ENCODE measurements around the gene GDPD3. TPM values are rescaled to one million over a fixed set of nuclear protein-coding genes. Genes with fewer than 3 reads are reported as not detected.

Gene GDPD3
- total and polyA plus RNA-seq, 9 of the 15 experiments (the other 6 are each of a cell fraction or from before 2014, with no cell fraction given), result 0.47 to 3.9 (median 1.1) TPM

DNA sequence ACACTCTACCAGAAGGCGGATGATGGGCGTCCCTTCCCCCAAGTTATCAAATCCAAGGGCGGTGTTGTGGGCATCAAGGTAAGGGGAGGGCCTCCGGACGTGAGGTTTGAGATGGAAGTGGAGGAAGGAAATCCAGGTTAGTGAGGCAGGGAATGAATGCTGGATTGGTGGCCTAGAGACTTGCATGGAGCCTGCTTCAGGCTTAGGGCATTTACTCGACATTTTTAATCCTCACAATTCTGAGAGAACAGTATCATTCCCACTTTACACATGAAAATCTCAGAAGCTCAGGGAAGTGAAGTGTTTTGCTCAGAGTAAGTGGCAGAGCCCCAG, 45.8 kb downstream of the GDPD3 start:
- BruUV-seq (replicated peaks), result no TSS peak
- no peak for FAIRE-seq
- H3K9ac ChIP-seq (ENCODE audit: insufficient read depth in 1 of 2, low read depth in 2 of 2, low read length in 2 of 2), result peak overlapping the region; percentile 93 to 98
- POLR2A ChIA-PET, result interaction anchor here (0.6 to 1.2 kb wide), 4 partner anchors 9 to 1028 kb away, joined by 3 to 5 read pairs (median 4); no protein-coding TSS in a partner anchor
- H3K4me3 ChIP-seq, result peak overlapping the region; percentile 88
- H2AFZ ChIP-seq (ENCODE audit: low read depth, low read length), result no peak overlapping the region
- peak overlapping the region; percentile 99 for H3K4me2 ChIP-seq (ENCODE audit: insufficient read depth, low read length)
- H3K27me3 ChIP-seq (ENCODE audit: control insufficient read depth in 2 of 2, insufficient read depth in 2 of 2, low read length in 2 of 2), result no peaks in the 10 kb centered on the region
- CTCF ChIA-PET (ENCODE audit: low intra/inter-chr PET ratio), result no interaction called here
- peak in 1 of 4 experiments; percentile 27 for DNase-seq (ENCODE audit: extremely low read depth in 1 of 4, low spot score in 3 of 4)
- peak overlapping the region; percentile 99 for H3K27ac ChIP-seq (ENCODE audit: extremely low read depth, low read depth, low read length)
- in situ Hi-C loops (cut with MboI) (no loop called here), intact Hi-C loops (cut with micrococcal nuclease) (loop anchor here (10.0 kb wide), 2 partner anchors 307 to 587 kb away; partner anchors contain the start of genes FBRS, MYL11, PRR14 and TBC1D10B)
- no peak for ATAC-seq
- peak; percentile 15 for TF ChIP-seq KDM5B (IDR thresholded peaks at IDR 0.05; ENCODE audit: insufficient replicate concordance, low read depth, low read length)
- peak; percentile 8 for TF ChIP-seq CHD1 (IDR thresholded peaks at IDR 0.05; ENCODE audit: low read length)
- 0 out of 2 replicates have a peak, but pooled peaks have one; percentile 36 for TF ChIP-seq TGIF2 (CRISPR knock-in tag; IDR thresholded peaks at IDR 0.05)
- TF ChIP-seq, protein P1, sequence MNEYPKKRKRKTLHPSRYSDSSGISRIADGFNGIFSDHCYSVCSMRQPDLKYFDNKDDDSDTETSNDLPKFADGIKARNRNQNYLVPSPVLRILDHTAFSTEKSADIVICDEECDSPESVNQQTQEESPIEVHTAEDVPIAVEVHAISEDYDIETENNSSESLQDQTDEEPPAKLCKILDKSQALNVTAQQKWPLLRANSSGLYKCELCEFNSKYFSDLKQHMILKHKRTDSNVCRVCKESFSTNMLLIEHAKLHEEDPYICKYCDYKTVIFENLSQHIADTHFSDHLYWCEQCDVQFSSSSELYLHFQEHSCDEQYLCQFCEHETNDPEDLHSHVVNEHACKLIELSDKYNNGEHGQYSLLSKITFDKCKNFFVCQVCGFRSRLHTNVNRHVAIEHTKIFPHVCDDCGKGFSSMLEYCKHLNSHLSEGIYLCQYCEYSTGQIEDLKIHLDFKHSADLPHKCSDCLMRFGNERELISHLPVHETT (CRISPR knock-in tag; conservative IDR thresholded peaks at IDR 0.05 in 1 of 2, IDR thresholded peaks at IDR 0.05 in 1 of 2), result no peak
- TF ChIP-seq GTF2F1 (IDR thresholded peaks at IDR 0.05; ENCODE audit: low read depth, low read length), result no peak
- TF ChIP-seq, protein P2, sequence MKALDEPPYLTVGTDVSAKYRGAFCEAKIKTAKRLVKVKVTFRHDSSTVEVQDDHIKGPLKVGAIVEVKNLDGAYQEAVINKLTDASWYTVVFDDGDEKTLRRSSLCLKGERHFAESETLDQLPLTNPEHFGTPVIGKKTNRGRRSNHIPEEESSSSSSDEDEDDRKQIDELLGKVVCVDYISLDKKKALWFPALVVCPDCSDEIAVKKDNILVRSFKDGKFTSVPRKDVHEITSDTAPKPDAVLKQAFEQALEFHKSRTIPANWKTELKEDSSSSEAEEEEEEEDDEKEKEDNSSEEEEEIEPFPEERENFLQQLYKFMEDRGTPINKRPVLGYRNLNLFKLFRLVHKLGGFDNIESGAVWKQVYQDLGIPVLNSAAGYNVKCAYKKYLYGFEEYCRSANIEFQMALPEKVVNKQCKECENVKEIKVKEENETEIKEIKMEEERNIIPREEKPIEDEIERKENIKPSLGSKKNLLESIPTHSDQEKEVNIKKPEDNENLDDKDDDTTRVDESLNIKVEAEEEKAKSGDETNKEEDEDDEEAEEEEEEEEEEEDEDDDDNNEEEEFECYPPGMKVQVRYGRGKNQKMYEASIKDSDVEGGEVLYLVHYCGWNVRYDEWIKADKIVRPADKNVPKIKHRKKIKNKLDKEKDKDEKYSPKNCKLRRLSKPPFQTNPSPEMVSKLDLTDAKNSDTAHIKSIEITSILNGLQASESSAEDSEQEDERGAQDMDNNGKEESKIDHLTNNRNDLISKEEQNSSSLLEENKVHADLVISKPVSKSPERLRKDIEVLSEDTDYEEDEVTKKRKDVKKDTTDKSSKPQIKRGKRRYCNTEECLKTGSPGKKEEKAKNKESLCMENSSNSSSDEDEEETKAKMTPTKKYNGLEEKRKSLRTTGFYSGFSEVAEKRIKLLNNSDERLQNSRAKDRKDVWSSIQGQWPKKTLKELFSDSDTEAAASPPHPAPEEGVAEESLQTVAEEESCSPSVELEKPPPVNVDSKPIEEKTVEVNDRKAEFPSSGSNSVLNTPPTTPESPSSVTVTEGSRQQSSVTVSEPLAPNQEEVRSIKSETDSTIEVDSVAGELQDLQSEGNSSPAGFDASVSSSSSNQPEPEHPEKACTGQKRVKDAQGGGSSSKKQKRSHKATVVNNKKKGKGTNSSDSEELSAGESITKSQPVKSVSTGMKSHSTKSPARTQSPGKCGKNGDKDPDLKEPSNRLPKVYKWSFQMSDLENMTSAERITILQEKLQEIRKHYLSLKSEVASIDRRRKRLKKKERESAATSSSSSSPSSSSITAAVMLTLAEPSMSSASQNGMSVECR (CRISPR knock-in tag; IDR thresholded peaks at IDR 0.05), result peak; percentile 33; the same call in 1 of the 2 replicates
- 0 out of 2 replicates have a peak, but pooled peaks have one; percentile 19 for TF ChIP-seq POLR2AphosphoS5 (IDR thresholded peaks at IDR 0.05; ENCODE audit: control insufficient read depth, insufficient read depth, low read depth, low read length)
- peaks cover 77% of the 10 kb centered on the region for H3K79me2 ChIP-seq (ENCODE audit: control insufficient read depth, insufficient read depth, low read length)
- peaks cover 17% of the 10 kb centered on the region for H3K9me1 ChIP-seq (ENCODE audit: control insufficient read depth, insufficient read depth, low read length)
- 27% methylated on average over 6 of the region's 6 CpGs for WGBS (ENCODE audit: insufficient coverage, low coverage, missing lambda C conversion rate)
- peaks cover 64% of the 10 kb centered on the region for H3K36me3 ChIP-seq (ENCODE audit: control insufficient read depth, insufficient read depth, low read length)
- H4K20me1 ChIP-seq (replicated peaks; ENCODE audit: control insufficient read depth, insufficient read depth, low read length), result peaks cover 51% of the 10 kb centered on the region
- H3K9me3 ChIP-seq (replicated peaks; ENCODE audit: control insufficient read depth, insufficient read depth, low read depth, low read length), result no peaks in the 10 kb centered on the region
- H3K4me1 ChIP-seq (replicated peaks in 1 of 2; ENCODE audit: control insufficient read depth in 2 of 2, insufficient read depth in 2 of 2, low read length in 2 of 2), result peaks cover 45 to 57% of the 10 kb centered on the region in 2 experiments

Data from K562 (cell line).